Heart left ventricle (tissue), 13 donors: ENCODE data around the gene CLEC2B.

ENCODE experiments used
- CTCF ChIP-seq, 12 donors: fragments of 200-600 bp; sonication (generic) in 4 of 12; IDR thresholded peaks; one replicate each; pipeline versions ENCODE4 v1.5.0 to v1.8.0; 2018 to 2022; ENCODE audit warnings: antibody characterized with exemption in 12 of 12, mild to moderate bottlenecking in 5 of 12
- POLR2A ChIP-seq, 2 donors: fragments of 450-650 bp; IDR thresholded peaks; one replicate each; pipeline ENCODE4 v1.6.1; 2017; ENCODE audit warnings: antibody characterized with exemption in 2 of 2, mild to moderate bottlenecking in 2 of 2, moderate library complexity in 2 of 2
- donor health status: ischemic (EF 13 %, LVEDD 7.1; RV severe dilation, severe dysfunction).
- donor health status: DM: no; HTN: yes; CAD: no.
- donor health status: DM: no; HTN: no; CAD: no.
- donor health status: ischemic (EF 25% LVEDD 6.9; RV normal size, moderate dysfunction).
- donor health status: ischemic (EF 25% LVEDD 5.7; RV mildly dilated, moderate dysfunction).
- donor health status: ischemic (EF 35%, LVEDD 5.7; RV mildly dilated, moderate dysfunction).
- donor health status: nonischemic (EF 11% LVEDD 7.7; RV severe dilation, severe dysfunction).
- donor health status: DM: yes; HTN: yes; CAD: no.
- donor health status: PGD.
- donor health status: ischemic (EF 29% LVEDD 5.4; RV normal size, mild dysfunction).
- donor health status: nonischemic (EF 23%, LVEDD 6.1; RV moderate dilation, normal function).

GRCh38 chr12:9810671-9811070, 58.5 kb downstream of the CLEC2B start:
- TF ChIP-seq CTCF (IDR thresholded peaks at IDR 0.05) (no peak), POLR2A (IDR thresholded peaks at IDR 0.05) (no peak)
